Fibroblast of upper back skin (primary cell): ENCODE results near the gene CNPY1.

ENCODE experiments used
- DNase-seq: peaks from one replicate; pipeline ENCODE4 v3.0.0-alpha.2; 2013

CNPY1 gene

DNA sequence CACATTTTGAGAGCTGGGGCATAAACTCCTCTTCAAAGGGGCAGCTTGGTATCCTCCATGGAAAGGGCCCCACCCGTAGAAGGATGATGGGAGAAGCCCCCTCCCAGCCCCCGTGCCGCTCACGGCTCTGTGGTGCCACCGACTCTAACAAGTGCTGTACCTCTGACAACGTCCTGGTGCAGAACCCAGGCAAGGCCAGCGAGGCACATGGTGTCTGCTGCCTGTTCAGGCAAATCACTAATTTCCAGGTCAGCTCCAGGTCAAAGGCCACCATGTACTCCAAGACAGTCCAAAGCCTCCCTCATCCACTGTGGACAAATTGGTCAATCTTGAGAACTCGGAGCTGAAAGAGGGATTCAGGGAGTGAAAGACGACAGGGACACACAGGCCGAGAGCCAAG is 11.4 kb upstream of the CNPY1 start:
- no peak for DNase-seq

DNA sequence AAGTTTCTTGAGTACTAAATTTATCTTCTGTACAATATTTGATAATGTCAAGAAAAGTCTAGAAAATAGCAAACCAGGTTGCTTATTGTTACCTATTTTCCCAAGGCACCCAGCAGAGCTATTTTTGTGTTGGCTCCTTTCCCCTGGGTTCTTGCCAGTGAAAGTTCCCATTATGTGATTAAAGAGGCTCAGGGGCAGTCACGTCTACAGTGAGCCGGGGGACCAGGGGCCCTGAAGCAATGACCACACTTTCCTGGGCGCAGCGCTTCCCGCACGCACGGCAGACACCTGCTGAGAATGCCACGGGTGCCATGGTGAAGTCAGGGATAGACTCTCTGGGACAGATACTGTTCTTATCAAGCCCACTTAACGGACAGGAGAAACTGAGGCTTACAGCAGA is 10.4 kb upstream of the CNPY1 start:
- no peak for DNase-seq

DNA sequence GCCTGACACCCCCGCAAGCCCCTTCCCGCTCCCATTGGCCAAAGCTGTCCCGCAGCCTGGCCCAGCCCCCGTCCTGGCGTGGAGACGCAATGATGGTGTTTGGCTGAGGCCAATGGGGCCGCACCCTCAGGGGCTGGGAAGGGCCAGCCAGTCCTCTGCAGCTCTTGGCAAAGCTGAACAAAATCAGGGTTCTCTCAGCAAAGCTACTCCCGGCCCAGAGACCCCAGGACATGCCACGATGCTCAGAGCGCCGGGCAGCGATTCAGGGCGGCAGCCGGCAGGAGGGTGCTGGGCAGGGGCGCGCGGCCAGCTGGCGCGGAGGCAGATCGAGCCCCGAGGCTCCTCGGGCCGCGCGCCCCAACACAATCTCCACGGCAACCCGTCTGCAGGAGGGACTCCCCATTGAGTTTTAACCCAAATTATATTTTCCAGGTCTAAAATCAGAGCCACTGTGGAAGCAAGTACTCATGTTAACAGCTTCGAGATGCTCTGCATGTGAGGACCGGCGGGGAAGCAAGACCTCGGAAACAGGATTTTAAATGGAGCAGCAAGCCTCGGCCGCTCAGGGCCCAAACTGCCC is 8.8 kb upstream of the CNPY1 start:
- no peak for DNase-seq

DNA sequence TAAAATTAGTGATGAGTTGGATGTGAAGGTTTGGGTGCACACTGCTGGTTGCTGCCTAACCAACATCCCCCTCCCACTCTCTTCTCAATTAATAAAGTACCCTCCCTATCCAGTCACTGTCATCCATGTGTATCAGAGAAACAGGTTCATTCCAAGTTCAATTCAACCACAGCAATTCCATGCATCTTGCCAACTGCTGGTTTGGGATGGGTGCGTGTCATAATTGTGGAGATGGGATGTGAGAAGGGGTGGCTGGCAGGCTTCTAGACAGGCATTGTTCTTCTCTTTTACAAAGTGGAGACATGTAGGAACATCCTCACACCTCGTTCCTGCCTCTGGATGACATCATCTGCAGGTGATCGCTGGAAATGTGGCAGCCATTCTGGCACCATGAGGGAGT is 7.5 kb upstream of the CNPY1 start:
- DNase-seq = no peak

DNA sequence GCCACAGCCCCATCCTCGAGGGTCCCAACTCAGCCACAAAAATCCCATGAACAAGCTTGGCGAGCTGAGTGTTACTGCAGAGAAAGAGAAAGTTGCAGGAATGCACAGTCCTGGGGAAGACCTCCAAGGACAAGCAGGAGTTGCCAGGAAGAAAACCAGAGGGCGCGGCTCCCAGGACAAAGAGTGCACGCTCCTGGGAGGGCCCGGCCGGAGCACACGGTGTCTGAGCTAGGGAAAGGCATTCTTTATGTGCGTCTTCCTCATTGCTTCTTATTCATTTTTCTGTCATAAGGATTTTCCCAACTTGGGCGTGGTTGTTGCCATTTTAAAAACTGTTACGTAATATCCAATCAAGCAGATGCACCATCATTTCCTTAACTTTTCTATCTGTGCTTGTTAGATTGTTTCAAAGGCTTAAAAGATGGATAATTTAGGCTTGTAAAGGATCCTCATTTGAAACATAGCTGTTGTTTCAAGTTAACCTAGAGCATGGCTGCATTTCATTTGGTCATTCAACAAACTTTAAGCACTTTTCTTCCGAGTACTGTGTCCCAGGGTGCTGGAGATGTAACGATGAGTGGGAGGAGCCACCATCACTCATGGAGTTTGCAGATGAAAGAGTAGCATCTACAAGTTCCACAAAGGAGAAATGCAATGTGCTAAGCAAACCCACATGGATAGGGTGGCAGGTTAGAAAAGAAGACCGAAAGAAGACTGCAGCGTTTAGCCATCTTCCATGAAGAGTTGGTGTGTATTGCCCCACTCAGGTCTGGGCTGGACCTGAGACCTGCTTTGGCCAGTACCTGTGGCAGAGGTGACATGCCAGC is 5.6 kb upstream of the CNPY1 start:
- DNase-seq = no peak

DNA sequence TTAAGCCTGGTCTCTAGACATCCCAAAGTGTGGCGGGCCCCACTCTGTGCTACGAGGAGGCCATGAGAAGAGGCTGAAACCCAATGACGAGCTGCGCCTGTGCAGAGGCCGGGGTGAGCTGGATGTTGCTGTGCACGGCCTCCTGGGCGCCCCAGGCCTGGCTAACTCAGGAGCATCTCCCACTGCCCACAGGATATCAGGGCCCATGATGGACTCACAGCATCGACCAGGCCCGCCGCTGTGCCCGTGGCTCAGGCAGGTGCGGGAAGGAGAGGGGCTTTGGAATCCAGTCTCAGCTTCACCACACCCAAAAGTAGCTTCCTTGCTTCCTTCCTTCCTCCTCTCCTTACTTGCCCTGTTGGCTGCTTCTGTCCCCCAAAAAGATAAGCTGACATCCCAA is 4.6 kb upstream of the CNPY1 start:
- no peak for DNase-seq

DNA sequence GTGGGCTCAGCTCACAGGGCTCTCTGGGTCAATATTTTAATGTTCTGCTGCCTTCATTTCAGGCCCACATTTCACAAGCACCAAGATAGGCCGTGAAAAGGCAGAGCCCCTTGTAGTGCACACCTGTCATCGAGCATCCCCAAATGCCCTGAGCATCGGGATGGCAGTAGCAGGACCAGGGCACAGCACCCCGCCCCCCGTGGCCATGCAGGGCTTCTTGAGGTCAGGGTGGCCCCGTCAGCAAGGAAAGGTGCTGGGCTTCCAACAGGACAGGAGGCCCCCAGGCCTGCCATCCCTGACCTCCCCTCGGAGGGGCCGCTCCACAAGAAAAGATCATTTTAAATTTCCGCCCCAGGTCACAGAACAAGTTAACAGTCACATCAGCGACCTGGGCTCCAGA is 2.9 kb upstream of the CNPY1 start:
- DNase-seq = no peak

DNA sequence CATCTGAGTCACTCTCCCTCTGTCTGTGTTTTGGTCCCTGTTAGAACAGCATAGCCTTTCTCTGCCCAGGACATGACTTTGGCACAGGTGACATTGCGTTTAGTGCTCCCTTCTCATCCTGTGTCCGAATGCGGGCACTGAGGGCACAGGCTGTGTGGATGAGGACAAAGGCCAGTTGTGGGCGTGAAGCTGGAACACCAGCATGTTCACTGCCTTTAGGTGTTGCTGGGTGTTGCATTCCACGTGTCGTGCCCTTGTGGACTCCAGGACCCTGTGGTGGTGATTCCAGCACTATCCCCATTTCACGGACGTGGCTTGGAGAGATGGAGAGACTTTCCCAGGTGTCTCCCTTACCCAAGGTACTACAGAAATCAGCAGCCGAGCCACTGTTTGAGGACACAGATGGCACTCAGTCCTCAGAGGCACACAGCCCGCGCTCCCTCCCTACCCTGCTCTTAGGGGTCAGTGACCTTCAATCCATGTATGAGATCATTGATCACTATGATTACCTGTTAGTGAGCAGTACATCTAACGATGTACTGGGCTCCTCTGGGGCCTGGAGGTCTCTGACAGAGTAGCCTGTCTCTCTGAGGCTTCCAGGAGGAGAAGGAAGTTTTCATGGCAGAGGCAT is 917 bp upstream of the CNPY1 start:
- DNase-seq = no peak

DNA sequence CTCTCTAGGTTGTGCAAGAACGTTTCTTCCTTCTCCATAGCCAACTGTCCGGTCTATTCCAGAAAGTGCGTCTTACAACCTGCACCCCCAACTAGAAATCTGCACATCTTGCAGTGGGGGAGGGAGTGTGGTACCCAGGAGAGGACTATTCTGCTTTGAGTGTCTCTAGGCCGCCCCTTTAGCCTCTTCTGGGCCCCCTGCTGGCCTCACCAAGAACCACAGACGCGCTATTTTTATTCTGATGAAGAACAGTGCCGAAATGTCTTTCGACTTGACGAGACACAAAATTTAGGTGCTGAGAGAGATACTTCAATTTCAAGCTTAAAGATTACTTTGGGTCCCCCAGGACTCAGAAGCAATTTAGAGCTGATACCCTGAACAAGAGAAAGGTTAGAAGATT is 1.0 kb downstream of the CNPY1 start:
- no peak for DNase-seq

DNA sequence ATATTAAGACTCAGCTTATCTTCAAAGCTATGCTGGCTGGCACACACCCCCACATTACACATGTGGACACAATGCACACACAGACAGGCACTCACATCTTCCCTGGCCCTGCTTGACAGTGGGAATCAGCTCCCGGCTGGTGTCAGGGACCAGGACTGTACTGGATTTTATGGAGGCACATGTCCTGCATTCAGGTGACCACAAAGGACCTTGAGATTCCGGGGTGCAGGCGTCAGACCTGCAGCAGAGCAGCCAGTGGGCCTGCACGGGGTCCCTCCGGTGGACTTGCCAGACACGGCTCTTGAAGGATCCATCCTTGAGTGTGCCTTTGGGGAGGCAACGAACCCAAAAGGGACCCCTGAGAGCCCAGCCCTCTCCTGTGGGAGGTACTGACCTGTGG is 1.9 kb downstream of the CNPY1 start:
- DNase-seq = no peak

DNA sequence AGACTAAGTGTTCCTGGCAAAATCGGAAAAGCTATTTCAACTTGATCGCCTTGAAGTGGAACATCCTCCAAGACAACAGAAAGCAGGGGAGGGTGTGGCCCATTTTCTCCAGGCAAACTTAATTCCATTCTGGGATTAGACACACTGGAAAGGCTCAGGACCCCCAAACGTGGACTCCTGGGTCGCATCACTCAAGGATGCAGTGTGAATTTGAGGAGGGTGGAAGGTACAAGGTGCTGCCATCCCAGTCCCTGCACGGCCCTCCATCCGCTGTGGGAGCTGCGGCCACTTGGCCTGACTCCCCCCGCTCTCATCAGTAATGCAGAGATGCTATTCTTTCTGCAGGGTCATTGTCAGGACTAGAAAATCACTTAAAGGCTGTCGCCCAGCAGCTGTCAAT is 2.4 kb downstream of the CNPY1 start:
- DNase-seq = no peak

DNA sequence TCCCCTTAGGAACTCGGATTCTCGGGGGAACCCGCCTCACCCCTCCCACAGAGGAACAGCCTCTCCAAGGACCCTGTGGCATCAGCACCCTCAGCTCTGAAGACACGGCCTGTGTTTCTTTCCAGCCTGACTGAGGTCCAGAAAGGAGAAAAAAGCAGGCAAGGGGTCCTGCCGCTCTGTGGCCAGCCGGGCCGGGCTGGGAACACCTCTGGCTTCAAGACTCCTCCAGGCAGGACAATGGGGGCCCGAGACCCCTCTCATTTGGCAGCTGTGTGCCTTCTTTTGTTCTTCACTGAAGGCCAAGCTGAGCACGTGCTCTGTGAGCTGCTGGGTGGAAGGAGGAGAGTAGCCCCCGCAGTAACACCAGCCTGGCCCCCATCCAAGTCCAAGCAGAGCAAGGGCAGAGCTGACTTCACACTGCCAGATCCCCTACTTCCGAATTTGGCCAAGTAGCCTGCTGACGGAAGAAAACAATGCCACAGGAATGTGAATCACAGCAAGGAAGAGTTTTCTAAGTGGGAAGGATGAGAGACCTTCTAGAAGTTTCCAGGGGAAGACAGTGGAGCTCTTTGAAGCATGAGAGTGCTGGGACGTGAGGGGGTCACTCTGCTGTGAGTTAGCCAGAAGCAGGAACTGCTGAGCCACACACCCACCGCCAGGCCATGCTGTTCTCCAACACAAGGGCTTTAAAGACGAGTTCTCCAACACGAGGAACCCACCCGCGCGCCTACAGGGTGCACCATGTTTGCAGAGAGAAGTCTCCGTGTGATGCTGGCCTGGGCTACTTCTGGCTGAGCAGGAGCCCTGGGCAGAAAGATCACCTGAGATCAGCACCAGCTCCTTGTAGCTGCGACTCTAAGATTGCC is 3.1 kb downstream of the CNPY1 start:
- DNase-seq = peak; percentile 7

DNA sequence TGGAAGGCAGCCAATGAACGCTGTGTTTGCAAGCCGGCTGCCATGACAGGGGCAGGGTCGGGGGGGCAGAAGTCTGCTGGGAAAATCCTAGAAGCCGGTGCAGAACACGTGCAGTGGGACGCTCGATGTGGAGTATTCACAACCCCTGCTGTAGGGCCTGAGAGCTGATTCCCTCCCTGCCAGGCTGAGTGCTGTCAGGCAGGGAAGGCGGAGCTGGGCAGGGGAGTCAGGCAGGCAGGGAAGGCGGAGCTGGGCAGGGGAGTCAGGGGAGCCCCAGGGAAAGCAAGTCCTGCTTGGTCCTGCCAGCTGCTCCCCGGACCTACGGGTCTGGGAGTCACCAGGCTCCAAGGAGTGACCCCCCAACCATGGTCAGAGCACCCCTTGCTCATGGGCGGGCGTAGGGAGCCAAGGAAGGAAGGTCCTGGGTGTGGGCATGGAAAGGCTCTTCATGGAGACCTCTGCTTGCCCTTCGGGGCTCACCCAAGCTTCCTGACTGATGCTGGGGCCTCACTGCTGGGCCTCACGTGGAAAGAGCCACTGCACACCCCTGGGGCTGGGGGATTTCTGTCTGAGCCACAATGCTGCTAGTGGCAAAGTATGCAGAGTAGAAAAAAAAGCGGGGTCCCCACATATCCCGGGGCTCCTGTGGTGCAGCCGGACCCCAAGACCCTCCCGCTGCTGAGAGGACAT is 4.2 kb downstream of the CNPY1 start:
- no peak for DNase-seq

DNA sequence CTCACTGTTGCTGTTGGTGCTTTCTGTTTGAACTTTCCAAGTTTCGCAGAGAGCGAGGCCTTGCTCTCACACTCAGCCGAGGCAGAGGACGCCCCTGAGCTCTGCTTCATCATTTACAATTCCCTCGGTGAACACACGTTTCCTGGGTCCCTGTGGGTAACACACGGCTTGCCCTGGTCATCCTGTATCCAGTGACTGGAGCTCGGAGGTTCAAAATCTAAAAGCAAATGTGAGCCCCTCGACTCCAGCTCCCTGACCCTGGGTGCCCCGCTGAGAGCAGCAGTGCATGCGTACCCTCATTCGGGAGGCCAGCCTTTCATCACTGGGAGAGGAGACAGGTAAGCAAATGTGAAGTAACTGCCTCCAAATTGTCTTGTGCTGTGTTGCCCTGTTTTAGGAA is 5.8 kb downstream of the CNPY1 start:
- no peak for DNase-seq

DNA sequence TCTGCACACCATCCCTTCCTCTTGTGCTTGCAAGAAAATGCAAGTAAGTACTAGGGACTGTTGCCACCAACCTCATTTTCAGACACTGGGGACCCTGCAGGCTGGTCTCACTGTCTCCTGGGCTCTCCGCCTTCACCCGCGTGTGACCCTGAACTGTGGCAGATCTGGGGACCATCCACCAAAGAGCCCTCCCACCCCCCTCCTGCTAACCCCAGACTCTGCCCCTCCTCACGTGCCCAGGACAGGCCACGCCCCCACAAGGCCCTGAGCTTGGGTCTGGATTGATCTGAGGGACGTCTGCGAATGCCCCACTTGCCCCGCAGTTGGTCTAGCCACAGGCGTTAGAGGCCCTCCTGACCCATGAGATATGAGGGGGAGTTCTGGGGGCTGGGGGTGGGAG is 8.1 kb downstream of the CNPY1 start:
- DNase-seq = no peak

DNA sequence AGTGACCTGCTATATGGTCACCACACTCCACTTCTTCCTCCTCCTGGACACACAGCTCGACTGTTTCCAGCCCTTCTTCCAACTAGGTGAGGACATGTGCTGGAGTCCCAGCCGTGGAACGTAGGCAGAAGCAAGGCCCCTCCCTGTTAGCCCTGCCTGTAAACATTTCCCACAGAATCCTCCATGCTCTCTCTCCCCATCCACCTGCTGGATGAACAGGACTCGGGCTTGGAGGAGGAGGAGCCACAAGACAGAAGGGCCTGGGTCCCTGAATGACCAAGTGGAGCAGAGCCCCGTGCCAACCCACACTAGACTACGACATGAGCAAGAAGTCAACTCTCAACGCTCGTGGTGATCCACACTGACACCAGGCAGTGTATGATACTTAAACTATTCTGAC is 9.9 kb downstream of the CNPY1 start:
- no peak for DNase-seq

DNA sequence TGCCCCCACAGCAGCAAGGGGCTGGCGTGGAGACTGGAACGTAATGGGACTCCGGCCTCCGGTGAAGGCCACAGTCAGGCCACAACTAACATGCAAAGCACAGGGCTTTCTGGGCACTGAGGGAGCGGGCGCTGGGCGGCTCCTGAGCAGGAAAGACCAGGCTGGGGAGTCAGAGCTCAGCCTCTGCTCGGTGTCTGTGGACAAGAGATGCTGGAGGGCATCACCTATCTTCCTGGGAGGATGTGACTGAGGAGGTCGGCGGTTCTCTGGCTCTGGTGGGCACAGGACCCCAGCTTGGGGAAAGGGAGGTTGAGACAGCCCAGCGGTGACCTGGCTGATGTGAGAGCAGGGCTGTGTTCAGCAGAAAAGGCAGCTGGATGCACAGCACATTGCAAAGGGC is 11.7 kb downstream of the CNPY1 start:
- no peak for DNase-seq

DNA sequence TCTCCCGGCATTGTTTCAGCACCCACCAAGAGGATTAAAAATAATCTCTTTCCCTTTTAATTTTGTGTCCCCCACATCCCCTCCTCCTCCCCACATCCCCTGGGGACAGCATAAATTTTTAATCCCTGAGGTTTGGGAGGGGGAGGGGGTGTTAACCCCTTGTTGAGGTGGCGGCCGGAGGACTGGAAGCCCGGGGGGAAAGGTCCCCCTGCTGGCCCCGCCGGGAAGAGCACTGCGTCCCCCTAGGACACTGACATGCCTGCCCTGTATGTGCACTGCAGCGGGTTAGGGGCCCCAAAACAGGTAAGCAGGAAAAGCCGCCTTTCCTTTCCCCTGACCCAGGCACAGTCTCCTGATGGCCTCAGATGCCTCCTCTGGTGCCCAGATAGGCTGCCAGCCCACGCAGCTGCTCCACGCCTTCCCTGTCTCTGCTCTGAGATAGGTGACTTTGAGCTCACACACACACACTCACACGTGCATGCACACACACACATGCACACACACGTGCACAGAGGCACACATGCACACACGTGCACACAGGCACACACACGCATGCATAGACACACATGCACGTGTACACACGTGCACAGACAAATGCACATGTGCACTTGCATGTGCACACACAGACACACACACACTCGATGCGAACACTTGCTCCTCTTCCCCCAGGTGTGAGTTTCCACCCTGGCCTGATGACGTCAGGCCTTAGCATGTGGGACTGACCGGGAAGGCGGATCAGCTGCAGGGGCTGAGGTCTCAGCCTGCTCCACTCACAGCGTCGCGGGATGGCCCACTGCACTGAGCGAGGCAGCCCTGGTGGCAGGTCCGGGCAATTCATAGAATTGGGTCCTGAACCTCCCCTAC is 12.3 kb downstream of the CNPY1 start:
- DNase-seq = peak; percentile 3

DNA sequence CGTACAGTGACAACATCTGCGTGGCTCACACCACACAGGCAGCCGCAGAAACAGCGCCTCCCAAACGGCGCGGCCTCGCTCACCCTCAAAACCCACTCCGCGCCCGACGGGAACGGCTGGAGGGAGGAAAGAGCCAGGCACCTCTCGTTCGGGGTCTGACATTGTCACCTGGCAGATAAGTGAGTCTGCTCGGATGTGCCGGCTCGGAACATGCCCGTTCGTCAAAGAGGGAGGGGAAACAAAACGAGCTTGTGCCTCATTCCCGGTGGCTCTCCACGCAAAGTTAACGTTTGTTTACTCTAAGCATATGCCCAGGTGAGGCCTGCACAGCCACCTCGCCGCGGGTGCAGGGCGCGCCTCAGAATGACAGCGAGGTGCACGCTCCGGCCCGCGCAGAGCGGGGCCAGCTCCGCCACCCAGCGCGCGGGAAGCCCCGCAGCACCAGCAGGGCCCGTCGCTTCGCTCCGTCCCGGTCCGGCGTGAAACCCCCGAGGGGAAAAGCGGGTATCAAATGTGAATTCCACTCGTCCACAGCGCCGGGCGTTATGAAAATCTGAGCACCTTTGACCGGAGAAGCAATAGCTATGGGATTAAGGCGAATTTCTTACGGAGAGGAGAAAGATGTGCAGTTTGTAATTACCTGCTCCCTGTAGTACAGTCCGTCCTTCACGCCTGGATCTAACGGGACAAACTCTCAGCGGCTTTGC is 13.1 kb downstream of the CNPY1 start:
- no peak for DNase-seq

DNA sequence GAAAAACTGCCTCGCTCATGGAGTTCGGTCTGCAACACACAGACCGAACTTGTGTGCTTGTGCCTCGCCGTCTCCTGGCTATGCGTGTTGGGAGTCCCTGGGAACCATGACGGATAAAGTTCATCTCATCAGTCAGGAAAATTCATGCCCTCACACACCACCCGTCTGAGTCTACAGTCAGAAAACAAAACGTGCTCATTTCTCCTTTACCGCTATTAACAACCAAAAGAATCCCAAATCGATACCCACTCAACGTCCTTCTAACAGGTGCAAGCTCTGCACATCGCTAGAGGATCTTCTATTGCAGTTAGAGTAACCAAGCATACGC is 13.6 kb downstream of the CNPY1 start:
- no peak for DNase-seq

DNA sequence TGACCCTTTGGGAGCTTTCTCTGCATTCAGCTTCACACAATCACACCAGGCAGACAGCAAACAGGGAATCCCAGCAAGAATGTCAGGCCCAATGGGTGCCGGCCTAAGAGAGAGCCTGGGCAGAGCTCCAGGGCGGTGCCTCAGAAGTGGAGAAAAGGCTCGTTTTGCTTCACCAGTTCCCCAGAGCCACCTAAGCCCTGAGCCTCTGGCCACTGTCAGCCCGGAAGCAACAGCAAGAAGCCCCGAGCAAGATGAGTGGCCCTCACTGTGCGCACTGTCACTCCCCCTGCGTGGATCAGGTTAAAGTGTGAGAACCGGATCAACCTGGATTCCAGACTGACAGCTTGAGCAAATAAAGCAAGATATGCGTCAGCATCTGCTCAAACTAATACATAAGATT is 14.7 kb downstream of the CNPY1 start:
- DNase-seq = no peak
